ENCODE data around the gene POLR1B.

The POLR1B gene

GRCh38 chr2:112600634-112601033, 58.4 kb downstream of the POLR1B start:
- peaks cover 5% of the 10 kb centered on the region; the same call in 1 of the 2 replicates for H3K4me1 ChIP-seq (ENCODE audit: control insufficient read depth, low read length)
- H3K4me3 ChIP-seq (ENCODE audit: low read length): no peak overlapping the region
- H3K36me3 ChIP-seq (ENCODE audit: control insufficient read depth, low read length): no peaks in the 10 kb centered on the region
- no peaks in the 10 kb centered on the region for H3K27me3 ChIP-seq (ENCODE audit: control insufficient read depth, low read length)
- H3K4me2 ChIP-seq (ENCODE audit: low read length): no peak overlapping the region
- no peaks in the 10 kb centered on the region for H3F3A ChIP-seq (ENCODE audit: control insufficient read depth, insufficient read depth)
- no peaks in the 10 kb centered on the region for H4K20me1 ChIP-seq (ENCODE audit: control insufficient read depth, insufficient read depth, low read depth, low read length)
- H3K27ac ChIP-seq (ENCODE audit: low read depth, low read length): no peak overlapping the region
- TF ChIP-seq CTCF (IDR thresholded peaks at IDR 0.05; ENCODE audit: low read depth, low read length, poor library complexity, severe bottlenecking): no peak
- no peak for TF ChIP-seq EZH2phosphoT487 (IDR thresholded peaks at IDR 0.05; ENCODE audit: borderline replicate concordance, low read length)
- H3K9me3 ChIP-seq (ENCODE audit: control insufficient read depth, insufficient read depth, low read length): no peaks in the 10 kb centered on the region
- no peaks in the 10 kb centered on the region for H3K9me2 ChIP-seq (replicated peaks; ENCODE audit: control insufficient read depth, low read length)
- no peaks in the 10 kb centered on the region for H3K79me2 ChIP-seq (ENCODE audit: control insufficient read depth, low read length)

DNA sequence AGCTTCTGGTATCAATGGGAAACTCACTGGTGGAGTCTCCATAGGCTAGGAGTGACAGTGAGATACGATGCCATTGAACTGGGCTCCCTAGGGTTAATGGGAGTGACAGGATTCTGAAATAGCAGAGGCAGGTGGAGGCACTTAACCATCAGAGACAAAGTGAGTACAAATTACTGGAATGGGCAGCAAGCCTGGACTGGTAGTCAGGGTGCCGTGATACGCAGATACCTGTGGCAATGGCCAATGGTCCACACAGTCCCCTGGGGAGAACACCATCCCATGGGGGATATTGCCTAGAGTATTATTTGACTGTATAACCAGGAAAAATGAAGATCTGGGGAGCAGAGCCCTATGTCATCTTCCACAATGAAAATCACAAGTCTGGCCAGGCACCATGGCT, 59.5 kb downstream of the POLR1B start:
- Histone ChIP-seq H3K9me3 (ENCODE audit: control insufficient read depth, insufficient read depth, low read length) (no peaks in the 10 kb centered on the region), H3K36me3 (ENCODE audit: control insufficient read depth, low read length) (no peaks in the 10 kb centered on the region), H3K4me3 (ENCODE audit: low read length) (no peak overlapping the region), H3K4me1 (ENCODE audit: control insufficient read depth, low read length) (peaks cover 5% of the 10 kb centered on the region; the same call in 1 of the 2 replicates), H3K27me3 (ENCODE audit: control insufficient read depth, low read length) (no peaks in the 10 kb centered on the region), H3K9me2 (replicated peaks; ENCODE audit: control insufficient read depth, low read length) (no peaks in the 10 kb centered on the region), H3K4me2 (ENCODE audit: low read length) (no peak overlapping the region), H3F3A (ENCODE audit: control insufficient read depth, insufficient read depth) (no peaks in the 10 kb centered on the region), H4K20me1 (ENCODE audit: control insufficient read depth, insufficient read depth, low read depth, low read length) (no peaks in the 10 kb centered on the region), H3K79me2 (ENCODE audit: control insufficient read depth, low read length) (no peaks in the 10 kb centered on the region), H3K27ac (ENCODE audit: low read depth, low read length) (no peak overlapping the region)
- TF ChIP-seq EZH2phosphoT487 (IDR thresholded peaks at IDR 0.05; ENCODE audit: borderline replicate concordance, low read length) (no peak), CTCF (IDR thresholded peaks at IDR 0.05; ENCODE audit: low read depth, low read length, poor library complexity, severe bottlenecking) (no peak)

DNA sequence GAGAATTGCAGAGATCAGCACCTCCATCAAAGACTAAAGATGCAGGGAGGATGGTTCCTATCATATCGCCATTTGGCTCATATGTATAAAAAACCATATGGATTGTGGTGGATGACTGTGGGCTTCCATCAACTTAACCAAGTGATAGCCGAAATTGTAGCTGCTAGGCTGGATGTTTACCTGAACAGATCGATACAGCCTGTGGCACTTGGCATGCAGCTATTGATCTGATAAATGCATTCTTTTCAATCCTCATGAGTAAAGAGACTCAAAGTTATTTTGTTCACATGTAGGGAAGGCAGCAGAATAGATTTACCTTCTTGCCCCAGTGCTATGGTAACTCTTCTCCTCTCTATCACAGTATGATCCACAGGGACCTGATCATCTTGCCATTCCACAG, 60.7 kb downstream of the POLR1B start:
- H3K4me2 ChIP-seq (ENCODE audit: low read length): no peak overlapping the region
- no peaks in the 10 kb centered on the region for H4K20me1 ChIP-seq (ENCODE audit: control insufficient read depth, insufficient read depth, low read depth, low read length)
- H3K9me2 ChIP-seq (replicated peaks; ENCODE audit: control insufficient read depth, low read length): no peaks in the 10 kb centered on the region
- H3K36me3 ChIP-seq (ENCODE audit: control insufficient read depth, low read length): no peaks in the 10 kb centered on the region
- H3K27ac ChIP-seq (ENCODE audit: low read depth, low read length): no peak overlapping the region
- no peaks in the 10 kb centered on the region for H3K79me2 ChIP-seq (ENCODE audit: control insufficient read depth, low read length)
- H3K27me3 ChIP-seq (ENCODE audit: control insufficient read depth, low read length): no peaks in the 10 kb centered on the region
- H3K4me1 ChIP-seq (ENCODE audit: control insufficient read depth, low read length): peaks cover 5% of the 10 kb centered on the region; the same call in 1 of the 2 replicates
- no peak overlapping the region for H3K4me3 ChIP-seq (ENCODE audit: low read length)
- TF ChIP-seq CTCF (IDR thresholded peaks at IDR 0.05; ENCODE audit: low read depth, low read length, poor library complexity, severe bottlenecking): no peak
- TF ChIP-seq EZH2phosphoT487 (IDR thresholded peaks at IDR 0.05; ENCODE audit: borderline replicate concordance, low read length): no peak
- H3K9me3 ChIP-seq (ENCODE audit: control insufficient read depth, insufficient read depth, low read length): no peaks in the 10 kb centered on the region
- H3F3A ChIP-seq (ENCODE audit: control insufficient read depth, insufficient read depth): no peaks in the 10 kb centered on the region
